ENCODE data around the gene GYG1.
A peak's percentile ranks its signal among the peaks of the same experiment; 100 is the strongest.

GYG1 gene

DNA sequence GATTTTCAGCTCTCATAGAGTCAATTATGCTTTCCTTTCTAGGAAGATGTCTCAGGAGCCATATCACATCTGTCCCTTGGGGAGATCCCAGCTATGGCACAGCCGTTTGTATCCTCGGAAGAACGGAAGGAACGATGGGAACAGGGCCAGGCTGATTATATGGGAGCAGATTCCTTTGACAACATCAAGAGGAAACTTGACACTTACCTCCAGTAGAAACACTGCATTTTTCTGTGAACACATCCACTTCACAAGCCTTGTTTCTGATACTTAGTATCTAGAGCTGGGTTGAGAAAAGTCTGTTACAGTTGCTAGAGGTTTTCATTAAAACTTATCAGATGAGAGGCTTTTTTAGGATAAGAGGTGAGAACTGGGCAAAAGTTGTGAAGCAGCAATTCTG, 35.4 kb downstream of the GYG1 start:
- TF ChIP-seq, protein P1, sequence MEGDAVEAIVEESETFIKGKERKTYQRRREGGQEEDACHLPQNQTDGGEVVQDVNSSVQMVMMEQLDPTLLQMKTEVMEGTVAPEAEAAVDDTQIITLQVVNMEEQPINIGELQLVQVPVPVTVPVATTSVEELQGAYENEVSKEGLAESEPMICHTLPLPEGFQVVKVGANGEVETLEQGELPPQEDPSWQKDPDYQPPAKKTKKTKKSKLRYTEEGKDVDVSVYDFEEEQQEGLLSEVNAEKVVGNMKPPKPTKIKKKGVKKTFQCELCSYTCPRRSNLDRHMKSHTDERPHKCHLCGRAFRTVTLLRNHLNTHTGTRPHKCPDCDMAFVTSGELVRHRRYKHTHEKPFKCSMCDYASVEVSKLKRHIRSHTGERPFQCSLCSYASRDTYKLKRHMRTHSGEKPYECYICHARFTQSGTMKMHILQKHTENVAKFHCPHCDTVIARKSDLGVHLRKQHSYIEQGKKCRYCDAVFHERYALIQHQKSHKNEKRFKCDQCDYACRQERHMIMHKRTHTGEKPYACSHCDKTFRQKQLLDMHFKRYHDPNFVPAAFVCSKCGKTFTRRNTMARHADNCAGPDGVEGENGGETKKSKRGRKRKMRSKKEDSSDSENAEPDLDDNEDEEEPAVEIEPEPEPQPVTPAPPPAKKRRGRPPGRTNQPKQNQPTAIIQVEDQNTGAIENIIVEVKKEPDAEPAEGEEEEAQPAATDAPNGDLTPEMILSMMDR (IDR thresholded peaks at IDR 0.05; ENCODE audit: low read depth, low read length, missing control alignments), result no peak
- in situ Hi-C loops (cut with HindIII; ENCODE audit: low sequenced_read_pairs), result no loop called here

DNA sequence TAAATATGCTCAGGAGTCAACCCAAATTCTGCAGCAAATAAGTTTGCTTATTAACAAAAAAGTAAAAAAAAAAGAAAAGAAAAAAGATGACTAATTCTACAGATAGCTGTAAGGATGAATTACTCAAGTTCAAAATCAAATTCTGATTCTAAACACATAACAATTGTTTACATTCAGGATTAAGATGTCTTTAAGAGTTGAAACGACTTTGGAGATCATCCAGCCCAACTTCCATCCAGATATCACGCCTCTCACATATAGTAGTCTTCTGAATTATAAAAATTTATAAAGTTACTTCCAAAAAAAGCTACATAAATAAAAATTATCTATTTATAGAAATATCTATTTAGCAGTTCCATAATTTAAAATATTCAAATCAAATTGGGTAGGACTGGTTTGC, 39.8 kb downstream of the GYG1 start:
- TF ChIP-seq, protein P1 (IDR thresholded peaks at IDR 0.05; ENCODE audit: low read depth, low read length, missing control alignments), result no peak
- DNase-seq (ENCODE audit: low read depth), result no peak
- in situ Hi-C loops (cut with HindIII; ENCODE audit: low sequenced_read_pairs), result loop anchor here (5.0 kb wide), 1 partner anchor 64 kb away; no protein-coding TSS in a partner anchor
- H3K4me3 ChIP-seq (ENCODE audit: low read depth, low read length), result no peak overlapping the region

More for the DNA sequence above, 35.4 kb downstream of the GYG1 start:
- no peak for DNase-seq (ENCODE audit: low read depth)
- no peak overlapping the region for H3K4me3 ChIP-seq (ENCODE audit: low read depth, low read length)

DNA sequence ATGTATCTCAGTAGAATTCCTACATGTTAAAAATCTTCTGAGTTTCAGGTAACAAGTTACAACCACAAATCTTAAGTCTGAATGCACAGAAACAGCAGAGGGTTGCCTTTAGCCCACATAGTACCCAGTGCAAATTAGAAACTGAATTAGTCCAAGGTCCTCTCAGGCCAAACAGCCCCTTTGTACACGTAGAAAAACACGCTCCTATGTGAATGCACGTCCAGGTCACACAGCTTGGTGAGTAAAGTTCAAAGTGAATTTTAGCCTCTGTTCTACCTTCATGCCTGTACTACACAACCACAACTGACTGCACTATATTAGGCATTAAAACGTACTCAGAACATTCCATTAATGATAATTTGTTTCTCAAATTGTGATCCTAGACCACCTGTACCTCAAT, 46.3 kb downstream of the GYG1 start:
- TF ChIP-seq, protein P1 (IDR thresholded peaks at IDR 0.05; ENCODE audit: low read depth, low read length, missing control alignments), result no peak
- DNase-seq (ENCODE audit: low read depth), result no peak
- in situ Hi-C loops (cut with HindIII; ENCODE audit: low sequenced_read_pairs), result no loop called here

DNA sequence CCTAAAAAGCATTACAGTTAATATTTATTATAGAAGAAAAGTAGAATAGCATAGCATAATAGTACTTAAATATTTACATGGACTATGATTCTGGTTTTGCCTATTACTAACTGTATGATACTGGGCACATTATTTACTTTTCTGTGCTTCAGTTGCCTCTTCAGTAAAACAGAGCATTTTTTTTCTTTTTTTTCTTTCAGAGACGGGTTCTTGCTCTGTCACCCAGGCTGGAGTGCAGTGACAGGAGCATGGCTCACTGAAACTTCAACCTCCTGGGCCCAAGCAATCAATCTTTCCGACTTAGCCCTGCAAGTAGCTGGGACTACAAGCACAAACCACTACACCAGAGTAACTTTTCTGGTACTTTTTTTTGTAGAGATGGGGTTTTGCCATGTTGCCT, 47.0 kb downstream of the GYG1 start:
- in situ Hi-C loops (cut with HindIII; ENCODE audit: low sequenced_read_pairs), result no loop called here
- H3K4me3 ChIP-seq (ENCODE audit: low read depth, low read length), result no peak overlapping the region
- no peak for DNase-seq (ENCODE audit: low read depth)
- TF ChIP-seq, protein P1 (IDR thresholded peaks at IDR 0.05; ENCODE audit: low read depth, low read length, missing control alignments), result no peak

More for the DNA sequence above, 46.3 kb downstream of the GYG1 start:
- no peak overlapping the region for H3K4me3 ChIP-seq (ENCODE audit: low read depth, low read length)

DNA sequence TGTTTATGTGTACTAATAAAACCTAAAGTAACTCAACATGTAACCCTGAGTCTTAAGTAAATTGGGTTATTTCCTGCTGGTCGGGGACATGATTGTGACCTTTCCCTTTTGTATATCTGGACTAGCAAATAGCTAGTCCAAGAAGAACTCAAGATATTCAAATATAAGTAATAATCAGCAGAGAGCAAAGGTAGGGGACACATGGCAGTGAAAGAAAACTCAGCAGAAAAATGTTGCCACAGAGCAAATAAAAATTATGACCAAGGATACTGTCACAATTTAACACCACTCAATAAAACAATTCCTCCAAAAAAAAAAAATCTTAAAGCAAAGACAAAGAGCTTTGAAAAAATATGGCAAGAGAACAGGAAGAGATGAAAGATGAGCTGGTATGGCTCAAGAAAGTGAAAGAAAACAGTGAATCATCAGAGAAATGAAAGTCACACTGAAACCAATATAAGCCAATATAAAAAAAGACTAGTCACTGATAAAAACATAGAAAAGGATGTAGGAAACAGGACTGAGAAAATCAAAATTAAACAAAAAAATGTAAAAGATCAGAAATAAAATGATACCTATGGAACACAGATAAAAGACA, 51.5 kb downstream of the GYG1 start:
- in situ Hi-C loops (cut with HindIII; ENCODE audit: low sequenced_read_pairs), result no loop called here
- peak; percentile 9 for DNase-seq (ENCODE audit: low read depth)
- no peak overlapping the region for H3K4me3 ChIP-seq (ENCODE audit: low read depth, low read length)
- TF ChIP-seq, protein P1 (IDR thresholded peaks at IDR 0.05; ENCODE audit: low read depth, low read length, missing control alignments), result no peak

DNA sequence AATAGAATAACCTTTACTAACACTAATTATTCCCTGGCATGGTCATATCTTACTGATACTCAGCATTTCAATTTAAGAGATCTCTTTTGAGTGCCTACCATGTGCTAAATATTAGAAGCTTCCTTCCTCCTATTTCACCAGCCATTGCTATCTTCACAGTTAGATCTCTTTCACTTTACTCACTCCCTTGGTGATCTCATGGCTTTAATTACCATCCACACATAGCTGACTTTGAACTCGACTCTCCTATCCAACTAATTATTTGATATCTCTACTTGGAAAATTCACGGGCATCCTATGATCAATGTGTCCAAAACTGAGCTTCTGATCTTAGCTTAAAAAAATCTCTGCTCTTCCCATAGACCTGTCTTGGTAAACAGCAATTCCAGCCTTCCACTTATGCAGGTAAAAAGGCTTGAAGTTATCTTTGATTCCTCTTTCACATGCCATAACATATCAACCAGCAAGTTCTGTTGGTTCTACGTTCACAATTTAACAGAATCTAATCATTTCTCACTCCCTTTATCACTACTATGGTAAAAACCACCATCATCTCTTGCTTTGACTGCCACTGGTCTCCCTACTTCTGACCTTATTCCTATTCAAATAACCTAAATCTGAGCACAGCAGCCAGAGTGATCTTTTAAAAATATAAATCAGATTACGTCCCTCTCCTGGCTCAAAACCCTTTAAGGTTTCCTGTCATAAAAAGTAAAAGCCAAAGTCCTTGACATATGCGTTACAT, 53.2 kb downstream of the GYG1 start:
- H3K4me3 ChIP-seq (ENCODE audit: low read depth, low read length), result no peak overlapping the region
- DNase-seq (ENCODE audit: low read depth), result no peak
- in situ Hi-C loops (cut with HindIII; ENCODE audit: low sequenced_read_pairs), result no loop called here
- TF ChIP-seq, protein P1 (IDR thresholded peaks at IDR 0.05; ENCODE audit: low read depth, low read length, missing control alignments), result no peak

Measured in astrocyte of the cerebellum (primary cell).